WTC11 (cell line): ENCODE results near the gene C1orf174.

Experiments
- AR ChIP-seq: fragments of 250-450 bp; sonication (Bioruptor Pico); IDR thresholded peaks from 2 replicates; pipeline ENCODE4 v1.9.0; 2021; ENCODE audit warnings: mild to moderate bottlenecking
- ATF6 ChIP-seq: sonication (generic); formaldehyde crosslinking; IDR thresholded peaks from 2 replicates; pipeline ENCODE4 v1.8.1; 2023; ENCODE audit warnings: mild to moderate bottlenecking, missing genetic modification reagents
- CTCF ChIP-seq: fragments of 200-600 bp; IDR thresholded peaks from 2 replicates; pipeline ENCODE4 v1.8.0; 2022; ENCODE audit warnings: antibody characterized with exemption
- E2F1 ChIP-seq: sonication (generic); formaldehyde crosslinking; IDR thresholded peaks from 2 replicates; pipeline ENCODE4 v1.8.0; 2022; ENCODE audit warnings: mild to moderate bottlenecking, missing genetic modification reagents
- ERG ChIP-seq: fragments of 250-450 bp; sonication (Bioruptor Pico); IDR thresholded peaks from 2 replicates; pipeline ENCODE4 v1.8.0; 2021; ENCODE audit warnings: mild to moderate bottlenecking
- ESRRA ChIP-seq: sonication (generic); formaldehyde crosslinking; IDR thresholded peaks from 2 replicates; pipeline ENCODE4 v1.8.1; 2022; ENCODE audit warnings: mild to moderate bottlenecking, missing genetic modification reagents, borderline replicate concordance
- MAX ChIP-seq: sonication (generic); formaldehyde crosslinking; IDR thresholded peaks from 2 replicates; pipeline ENCODE4 v1.8.0; 2022; ENCODE audit warnings: mild to moderate bottlenecking, missing genetic modification reagents
- TCF7 ChIP-seq: sonication (generic); formaldehyde crosslinking; IDR thresholded peaks from 2 replicates; pipeline ENCODE4 v1.8.0; 2022; ENCODE audit warnings: mild to moderate bottlenecking, low read depth, missing genetic modification reagents, moderate library complexity

- no peak for TF ChIP-seq TCF7 (CRISPR knock-in tag)
- TF ChIP-seq ERG (CRISPR knock-in tag): no peak
- TF ChIP-seq E2F1 (CRISPR knock-in tag): no peak
- no peak for TF ChIP-seq ESRRA (CRISPR knock-in tag)
- no peak for TF ChIP-seq AR (CRISPR knock-in tag)
- no peak for TF ChIP-seq ATF6 (CRISPR knock-in tag)
- TF ChIP-seq MAX (CRISPR knock-in tag): no peak
- TF ChIP-seq CTCF: no peak
Observed at GRCh38 chr1:3945222-3945621, 45.1 kb upstream of the C1orf174 start.
